ENCODE data around the gene CAPRIN1. TPM values are rescaled to one million over a fixed set of nuclear protein-coding genes. Genes with fewer than 3 reads are reported as not detected.

CAPRIN1 gene
- polyA plus RNA-seq, 1 of the 3 experiments (the other 2 are of a cell fraction), result 67.1 TPM

DNA sequence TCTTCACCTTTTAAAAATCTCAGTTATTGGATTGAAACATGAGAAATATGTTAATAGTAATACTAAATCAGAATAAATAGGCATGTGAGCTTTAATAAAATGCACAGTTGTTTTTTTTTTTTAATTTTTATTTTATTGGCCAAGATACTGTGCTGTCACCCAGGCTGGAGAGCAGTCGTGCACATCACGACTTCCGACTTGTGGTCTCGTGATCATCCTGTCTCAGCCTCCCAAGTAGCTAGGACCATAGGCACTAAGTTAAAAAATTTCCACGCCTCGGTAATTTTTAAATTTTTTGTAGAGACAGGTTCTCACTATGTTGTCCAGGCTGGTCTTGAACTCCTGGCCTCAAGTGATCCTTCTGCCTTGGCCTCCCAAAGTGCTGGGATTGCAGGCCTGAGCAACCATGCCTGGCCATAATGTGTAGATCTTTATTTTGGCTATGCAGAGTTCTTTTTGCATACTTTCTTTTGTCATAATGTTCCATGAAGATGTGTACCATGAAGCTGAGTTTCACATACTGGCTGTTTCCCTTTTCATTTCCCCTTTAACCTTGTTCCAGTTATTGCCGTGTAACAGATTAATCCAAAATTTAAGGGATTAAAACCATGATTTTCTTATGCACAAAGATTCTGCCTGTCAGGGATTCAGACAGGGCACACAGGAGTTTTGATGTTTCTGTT lies 16.0 kb downstream of the CAPRIN1 start:
- H3K4me2 ChIP-seq, result peak overlapping the region; percentile 22; the same call in 1 of the 2 replicates
- ChIA-PET CTCF (no interaction called here), POLR2A (no interaction called here)
- H3K79me2 ChIP-seq (ENCODE audit: insufficient read depth), result peaks cover 100% of the 10 kb centered on the region
- H2AFZ ChIP-seq (ENCODE audit: low read depth), result no peak overlapping the region
- TF ChIP-seq FOSL2 (IDR thresholded peaks at IDR 0.05; ENCODE audit: borderline replicate concordance, low read depth), result no peak
- TF ChIP-seq TCF12 (IDR thresholded peaks at IDR 0.05), result no peak
- TF ChIP-seq POLR2AphosphoS5 (IDR thresholded peaks at IDR 0.05; ENCODE audit: low read depth, low read length), result no peak
- TF ChIP-seq, protein P1, sequence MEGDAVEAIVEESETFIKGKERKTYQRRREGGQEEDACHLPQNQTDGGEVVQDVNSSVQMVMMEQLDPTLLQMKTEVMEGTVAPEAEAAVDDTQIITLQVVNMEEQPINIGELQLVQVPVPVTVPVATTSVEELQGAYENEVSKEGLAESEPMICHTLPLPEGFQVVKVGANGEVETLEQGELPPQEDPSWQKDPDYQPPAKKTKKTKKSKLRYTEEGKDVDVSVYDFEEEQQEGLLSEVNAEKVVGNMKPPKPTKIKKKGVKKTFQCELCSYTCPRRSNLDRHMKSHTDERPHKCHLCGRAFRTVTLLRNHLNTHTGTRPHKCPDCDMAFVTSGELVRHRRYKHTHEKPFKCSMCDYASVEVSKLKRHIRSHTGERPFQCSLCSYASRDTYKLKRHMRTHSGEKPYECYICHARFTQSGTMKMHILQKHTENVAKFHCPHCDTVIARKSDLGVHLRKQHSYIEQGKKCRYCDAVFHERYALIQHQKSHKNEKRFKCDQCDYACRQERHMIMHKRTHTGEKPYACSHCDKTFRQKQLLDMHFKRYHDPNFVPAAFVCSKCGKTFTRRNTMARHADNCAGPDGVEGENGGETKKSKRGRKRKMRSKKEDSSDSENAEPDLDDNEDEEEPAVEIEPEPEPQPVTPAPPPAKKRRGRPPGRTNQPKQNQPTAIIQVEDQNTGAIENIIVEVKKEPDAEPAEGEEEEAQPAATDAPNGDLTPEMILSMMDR (IDR thresholded peaks at IDR 0.05), result no peak
- TF ChIP-seq FOXJ3 (CRISPR knock-in tag; IDR thresholded peaks at IDR 0.05), result no peak
- no peak for TF ChIP-seq GABPA (IDR thresholded peaks at IDR 0.05; ENCODE audit: low read depth)
- TF ChIP-seq, protein P2, sequence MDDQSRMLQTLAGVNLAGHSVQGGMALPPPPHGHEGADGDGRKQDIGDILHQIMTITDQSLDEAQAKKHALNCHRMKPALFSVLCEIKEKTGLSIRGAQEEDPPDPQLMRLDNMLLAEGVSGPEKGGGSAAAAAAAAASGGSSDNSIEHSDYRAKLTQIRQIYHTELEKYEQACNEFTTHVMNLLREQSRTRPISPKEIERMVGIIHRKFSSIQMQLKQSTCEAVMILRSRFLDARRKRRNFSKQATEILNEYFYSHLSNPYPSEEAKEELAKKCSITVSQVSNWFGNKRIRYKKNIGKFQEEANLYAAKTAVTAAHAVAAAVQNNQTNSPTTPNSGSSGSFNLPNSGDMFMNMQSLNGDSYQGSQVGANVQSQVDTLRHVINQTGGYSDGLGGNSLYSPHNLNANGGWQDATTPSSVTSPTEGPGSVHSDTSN (IDR thresholded peaks at IDR 0.05), result no peak
- no peak for TF ChIP-seq IRF3 (IDR thresholded peaks at IDR 0.05; ENCODE audit: low read depth, low read length)
- TF ChIP-seq ZBTB33 (IDR thresholded peaks at IDR 0.05; ENCODE audit: borderline replicate concordance, low read depth), result no peak
- TF ChIP-seq RXRA (IDR thresholded peaks at IDR 0.05; ENCODE audit: borderline replicate concordance, low read depth), result no peak
- TF ChIP-seq GATA2 (CRISPR knock-in tag; IDR thresholded peaks at IDR 0.05), result no peak
- no peak for TF ChIP-seq USF2 (IDR thresholded peaks at IDR 0.05; ENCODE audit: borderline replicate concordance, low read depth, low read length)
- TF ChIP-seq MXI1 (IDR thresholded peaks at IDR 0.05; ENCODE audit: low read depth, low read length), result no peak
- TF ChIP-seq FOXM1 (IDR thresholded peaks at IDR 0.05; ENCODE audit: low read depth), result no peak
- TF ChIP-seq NFIC (IDR thresholded peaks at IDR 0.05; ENCODE audit: borderline replicate concordance), result no peak
- TF ChIP-seq MEF2A (IDR thresholded peaks at IDR 0.05; ENCODE audit: borderline replicate concordance, low read depth), result no peak
- TF ChIP-seq TEAD4 (IDR thresholded peaks at IDR 0.05; ENCODE audit: borderline replicate concordance, insufficient read depth), result no peak
- no peak for TF ChIP-seq MAX (IDR thresholded peaks at IDR 0.05; ENCODE audit: low read depth)
- no peak for TF ChIP-seq RFX5 (IDR thresholded peaks at IDR 0.05; ENCODE audit: low read length)
- no peak overlapping the region for H3K4me3 ChIP-seq (ENCODE audit: low read depth in 2 of 2, low read length in 1 of 2)
- H3K4me1 ChIP-seq (ENCODE audit: control insufficient read depth in 1 of 2, insufficient read depth in 2 of 2, low read depth in 1 of 2, low read length in 1 of 2), result peaks cover 0 to 78% of the 10 kb centered on the region in 2 experiments
- no peaks in the 10 kb centered on the region; the same call in 1 of the 2 replicates for H3K9me2 ChIP-seq
- DNase-seq, result no peak
- no peak overlapping the region for H3K9ac ChIP-seq
- H3K27me3 ChIP-seq (ENCODE audit: insufficient read depth), result no peaks in the 10 kb centered on the region
- peaks cover 25 to 42% of the 10 kb centered on the region in 2 experiments for H3K36me3 ChIP-seq (replicated peaks in 1 of 2; ENCODE audit: control insufficient read depth in 1 of 2, insufficient read depth in 2 of 2, low read length in 1 of 2)
- 96% methylated on average over 7 of the region's 7 CpGs for WGBS (ENCODE audit: low lambda C conversion rate)
- no peaks in the 10 kb centered on the region for H3K9me3 ChIP-seq
- H3F3A ChIP-seq (replicated peaks; ENCODE audit: insufficient read depth), result peaks cover 10% of the 10 kb centered on the region
- H4K20me1 ChIP-seq (ENCODE audit: insufficient read depth), result peaks cover 100% of the 10 kb centered on the region
- H3K27ac ChIP-seq (ENCODE audit: low read depth in 2 of 2, low read length in 1 of 2), result peak overlapping the region in 1 of 2 experiments; percentile 33; a peak in 1 of 4 replicates
